HG03159 (cell line): ENCODE measurements around the gene POLR2I.

Experiments used
- ATAC-seq: cut with Tn5 transposase; IDR thresholded peaks from one replicate; pipeline ENCODE4 v1.9.1; 2021; ENCODE audit warnings: mild to moderate bottlenecking, moderate library complexity; ENCODE audit not compliant: unreplicated experiment

The POLR2I gene

GRCh38 chr19:36114721-36115452 lies at the start of gene POLR2I:
Gene POLR2I (minus strand): TSS chr19:36114875. CDS start chr19:36114856, 19 bp downstream.
- ATAC-seq, result peak; percentile 68

DNA sequence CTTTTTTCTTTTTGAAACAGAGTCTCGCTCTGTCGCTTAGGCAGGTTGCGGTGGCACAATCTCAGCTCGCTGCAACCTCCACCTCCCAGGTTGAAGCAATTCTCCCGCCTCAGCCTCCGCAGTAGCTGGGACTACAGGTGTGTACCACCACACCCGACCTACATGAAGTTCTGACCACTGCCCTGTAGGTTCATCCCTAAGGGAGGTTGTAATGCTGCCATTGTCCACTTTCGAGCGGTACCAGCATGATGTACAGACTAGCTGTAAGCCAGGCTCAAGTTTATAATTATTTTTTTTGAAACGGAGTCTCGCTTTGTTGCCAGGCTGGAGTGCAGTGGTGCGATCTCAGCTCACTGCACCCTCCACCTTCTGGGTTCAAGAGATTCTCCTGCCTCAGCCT lies 49.1 kb upstream of the POLR2I start:
- no peak for ATAC-seq

DNA sequence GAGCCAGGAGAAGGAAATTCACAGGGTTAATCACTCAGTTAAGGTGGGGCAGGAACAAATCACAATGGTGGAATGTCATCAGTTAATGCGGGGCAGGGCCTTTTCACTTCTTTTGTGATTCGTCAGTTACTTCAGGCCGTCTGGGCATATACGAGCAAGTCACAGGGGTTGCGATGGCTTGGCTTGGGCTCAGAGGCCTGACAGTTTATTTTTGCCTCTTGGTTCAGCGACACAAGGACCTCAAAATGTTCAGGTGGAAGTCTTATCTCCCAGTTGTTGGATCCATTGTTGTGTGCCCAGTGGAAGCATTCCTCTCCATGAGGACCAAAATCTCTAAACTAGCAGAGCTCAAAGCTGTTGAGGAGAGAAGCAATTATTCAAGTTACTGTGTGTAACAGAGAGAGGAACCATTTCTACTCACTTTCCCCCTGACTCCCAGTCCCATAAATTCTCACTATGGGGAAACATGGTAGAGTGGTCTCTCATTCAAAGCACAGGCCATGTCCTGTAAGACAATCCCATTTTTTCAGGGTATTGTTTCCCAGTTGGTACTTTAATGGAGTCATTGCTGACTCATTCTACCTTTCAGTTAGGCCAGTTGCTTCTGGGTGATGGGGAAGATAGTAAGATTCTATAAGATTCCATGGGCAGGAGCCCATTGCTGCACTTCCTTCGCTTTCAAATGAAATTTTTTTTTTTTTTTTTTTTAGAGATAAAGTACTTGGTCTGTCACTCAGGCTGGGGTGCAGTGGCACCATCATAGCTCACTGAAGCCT lies 46.3 kb upstream of the POLR2I start:
- ATAC-seq, result no peak

DNA sequence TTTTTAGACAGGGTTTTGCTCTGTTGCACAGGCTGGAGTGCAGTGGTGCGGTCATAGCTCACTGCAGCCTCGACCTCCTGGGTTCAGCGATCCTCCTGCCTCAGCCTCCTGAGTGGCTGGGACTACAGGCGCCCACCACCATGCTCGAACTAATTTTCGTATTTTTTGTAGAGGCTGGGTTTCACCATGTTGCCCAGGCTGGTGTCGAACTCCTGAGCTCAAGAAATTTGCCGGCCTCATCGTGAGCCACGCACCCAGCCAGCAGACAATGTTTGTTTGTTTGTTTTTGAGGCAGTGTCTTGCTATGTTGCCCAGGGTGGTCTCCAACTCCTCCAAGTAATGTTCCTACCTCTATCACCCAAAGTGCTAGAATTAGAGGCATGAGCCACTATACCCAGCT lies 38.5 kb upstream of the POLR2I start:
- ATAC-seq, result no peak

DNA sequence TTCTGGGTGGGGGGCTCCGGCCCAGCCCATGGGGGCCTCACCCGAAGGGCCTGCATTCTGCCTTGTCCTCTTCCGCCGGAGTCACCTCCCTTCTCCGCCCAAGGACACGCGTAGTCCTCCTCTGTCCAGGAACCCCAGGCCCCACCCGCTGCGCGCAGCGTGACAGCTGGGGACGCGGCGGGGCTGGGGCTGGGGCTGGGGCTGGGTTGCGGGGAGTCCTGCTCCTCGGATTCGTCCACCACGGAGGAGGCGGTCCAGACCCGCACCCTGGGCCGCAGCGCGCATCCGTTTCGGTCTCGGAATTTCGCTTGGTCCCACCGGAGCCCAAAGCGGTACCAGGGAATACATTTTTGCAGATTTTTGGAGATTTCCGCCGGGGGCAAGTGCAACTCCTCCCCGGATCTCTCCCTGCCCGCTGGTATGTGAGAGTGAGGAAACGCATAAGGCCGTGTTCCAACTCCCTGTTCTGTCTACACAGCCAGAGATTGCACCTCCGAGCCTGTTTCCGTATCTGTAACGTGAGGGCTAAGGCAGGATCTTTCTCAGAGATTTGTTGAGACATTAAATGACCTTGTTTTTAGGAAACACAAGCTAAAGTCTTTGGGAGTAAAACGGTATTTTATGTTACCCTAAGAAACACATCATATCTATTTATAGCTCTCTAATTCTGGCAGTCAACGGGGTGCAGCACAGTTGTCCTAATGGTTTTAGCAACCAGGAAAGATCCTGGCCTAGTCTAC lies 37.8 kb upstream of the POLR2I start, which contains the start of gene COX7A1:
Gene COX7A1 (minus strand): TSS at position 96 of the 740 bp plus-strand sequence. CDS start 40 bp downstream, at position 56.
- no peak for ATAC-seq

DNA sequence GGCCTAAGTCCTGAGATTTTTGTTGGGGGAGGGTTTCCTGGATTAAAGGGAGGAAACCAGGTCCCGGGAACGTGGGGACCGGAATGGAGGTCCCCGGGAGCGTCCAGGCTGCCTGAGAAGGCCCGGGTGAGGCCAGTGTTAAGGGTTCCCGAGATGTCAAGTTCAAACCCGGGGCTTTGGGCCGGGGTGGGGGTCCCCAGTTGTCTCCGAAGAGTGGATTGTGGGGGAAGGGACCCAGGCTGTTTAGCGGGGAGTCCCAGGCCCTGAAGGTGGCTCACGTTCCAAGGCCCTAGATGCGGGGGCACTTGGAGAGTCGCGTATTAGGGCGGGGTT lies 37.3 kb upstream of the POLR2I start:
- ATAC-seq, result no peak

- ATAC-seq, result no peak
Measured at GRCh38 chr19:36151144-36152018, 36.7 kb upstream of the POLR2I start.

DNA sequence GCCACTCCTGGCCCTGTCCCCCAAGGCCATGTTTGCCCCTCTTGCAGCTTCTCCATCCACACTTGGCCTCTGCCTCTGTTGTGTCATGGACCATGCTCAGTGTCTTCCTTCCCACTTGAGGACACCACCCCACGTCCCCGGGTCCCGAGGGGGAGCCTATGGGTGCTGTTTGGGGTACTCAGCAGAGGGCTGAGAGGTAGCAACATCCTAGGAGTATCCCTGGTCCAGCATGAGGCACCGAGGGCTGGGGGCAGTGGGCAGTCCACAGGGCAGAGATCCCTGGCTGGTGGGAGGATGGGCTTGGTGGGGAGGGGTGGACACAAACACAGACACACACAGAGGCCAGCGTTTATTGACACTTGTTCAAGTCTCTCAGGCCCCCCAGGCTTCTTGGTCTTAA lies 35.9 kb upstream of the POLR2I start:
- ATAC-seq, result no peak

GRCh38 chr19:36149673-36150406 lies 35.2 kb upstream of the POLR2I start:
- no peak for ATAC-seq

DNA sequence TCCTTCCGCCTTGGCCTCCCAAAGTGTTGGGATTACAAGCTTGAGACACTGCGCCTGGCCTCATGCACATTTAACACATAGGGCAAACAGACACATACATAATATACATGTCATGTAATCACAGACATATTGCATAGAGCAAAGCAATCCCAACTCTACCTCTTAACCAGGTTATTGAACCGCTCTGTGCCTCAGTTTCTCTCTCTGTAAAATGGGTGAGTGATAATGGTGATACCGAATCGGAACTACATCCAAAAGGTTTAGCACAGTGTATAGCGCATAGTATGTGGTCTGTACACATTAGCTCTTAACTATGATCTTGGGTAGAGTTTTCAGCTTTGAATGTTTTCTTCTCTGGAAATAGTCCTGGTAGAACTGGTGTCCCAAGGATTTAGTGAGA lies 29.9 kb upstream of the POLR2I start:
- ATAC-seq, result no peak

DNA sequence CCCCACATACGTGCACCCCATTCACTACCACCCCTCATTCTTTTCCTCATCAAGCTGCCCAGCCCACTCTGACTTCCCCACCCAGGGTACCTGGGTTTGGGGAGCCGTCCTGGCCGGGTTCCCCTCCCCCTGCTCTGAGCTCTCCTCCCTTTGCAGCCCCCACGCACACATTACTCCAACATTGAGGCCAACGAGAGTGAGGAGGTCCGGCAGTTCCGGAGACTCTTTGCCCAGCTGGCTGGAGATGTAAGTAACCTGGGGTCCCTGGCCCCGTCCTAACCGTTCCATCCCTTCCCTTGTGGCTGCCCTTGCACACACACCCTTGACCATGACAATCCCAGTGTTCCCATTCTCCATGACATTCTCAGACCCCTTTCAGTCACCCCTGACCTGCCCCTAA lies 27.8 kb upstream of the POLR2I start:
- no peak for ATAC-seq

DNA sequence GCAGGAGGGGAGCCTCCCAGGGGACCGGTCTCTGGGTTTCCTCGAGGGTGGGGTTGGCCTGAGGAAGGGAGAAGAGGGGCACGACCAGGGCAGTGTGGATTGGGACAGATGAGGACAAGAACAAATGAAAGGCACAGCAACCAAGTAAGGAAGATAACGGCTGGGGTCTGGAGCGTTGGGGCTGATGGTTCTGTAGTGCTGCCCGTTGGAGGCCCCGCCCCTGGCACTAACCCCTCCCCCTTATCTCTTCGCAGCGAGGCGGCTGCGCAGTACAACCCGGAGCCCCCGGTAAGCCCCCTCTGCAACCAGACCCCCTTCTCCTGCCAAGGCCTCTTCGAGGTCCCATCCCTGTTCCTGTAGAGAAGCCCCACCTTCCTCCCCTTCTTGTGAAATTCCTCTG lies 27.4 kb upstream of the POLR2I start:
- ATAC-seq, result no peak

DNA sequence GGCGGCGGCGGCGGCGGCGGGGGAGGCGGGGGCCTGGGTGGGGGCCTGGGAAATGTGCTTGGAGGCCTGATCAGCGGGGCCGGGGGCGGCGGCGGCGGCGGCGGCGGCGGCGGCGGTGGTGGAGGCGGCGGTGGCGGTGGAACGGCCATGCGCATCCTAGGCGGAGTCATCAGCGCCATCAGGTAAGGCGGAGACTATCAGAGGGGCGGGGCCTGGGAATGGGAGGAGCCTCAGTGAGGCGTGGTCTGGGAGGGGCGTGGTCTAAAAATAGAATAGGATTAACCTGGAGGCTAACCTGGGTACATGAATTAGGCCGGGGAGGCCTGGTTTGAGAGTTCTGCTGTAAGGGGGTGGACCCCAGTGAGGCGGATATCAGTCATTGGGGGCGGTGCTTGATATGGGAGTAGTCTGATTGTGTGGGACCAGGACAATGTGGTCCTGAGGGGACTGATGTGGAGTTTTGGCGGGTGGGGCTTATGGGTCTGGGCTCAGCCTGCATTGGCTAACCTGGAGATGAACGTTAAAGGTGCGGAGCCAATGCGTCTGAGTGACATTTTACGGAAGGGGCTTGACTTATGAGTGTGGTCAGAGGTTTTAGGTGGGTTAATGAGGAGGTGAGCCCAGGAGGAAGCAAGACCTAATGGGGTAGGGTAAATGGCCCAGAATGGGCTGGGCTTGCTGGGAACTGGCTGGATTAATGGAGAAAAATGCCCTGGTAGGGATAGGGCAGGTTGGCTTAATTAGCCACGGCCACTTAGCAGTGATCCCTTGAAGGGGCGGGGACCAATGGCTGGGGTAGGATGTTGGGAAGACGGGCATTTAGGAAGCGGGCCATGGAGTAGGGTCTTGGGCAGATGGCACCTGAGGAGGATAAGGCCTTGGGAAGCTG lies 26.6 kb upstream of the POLR2I start:
- ATAC-seq, result peak; percentile 48

DNA sequence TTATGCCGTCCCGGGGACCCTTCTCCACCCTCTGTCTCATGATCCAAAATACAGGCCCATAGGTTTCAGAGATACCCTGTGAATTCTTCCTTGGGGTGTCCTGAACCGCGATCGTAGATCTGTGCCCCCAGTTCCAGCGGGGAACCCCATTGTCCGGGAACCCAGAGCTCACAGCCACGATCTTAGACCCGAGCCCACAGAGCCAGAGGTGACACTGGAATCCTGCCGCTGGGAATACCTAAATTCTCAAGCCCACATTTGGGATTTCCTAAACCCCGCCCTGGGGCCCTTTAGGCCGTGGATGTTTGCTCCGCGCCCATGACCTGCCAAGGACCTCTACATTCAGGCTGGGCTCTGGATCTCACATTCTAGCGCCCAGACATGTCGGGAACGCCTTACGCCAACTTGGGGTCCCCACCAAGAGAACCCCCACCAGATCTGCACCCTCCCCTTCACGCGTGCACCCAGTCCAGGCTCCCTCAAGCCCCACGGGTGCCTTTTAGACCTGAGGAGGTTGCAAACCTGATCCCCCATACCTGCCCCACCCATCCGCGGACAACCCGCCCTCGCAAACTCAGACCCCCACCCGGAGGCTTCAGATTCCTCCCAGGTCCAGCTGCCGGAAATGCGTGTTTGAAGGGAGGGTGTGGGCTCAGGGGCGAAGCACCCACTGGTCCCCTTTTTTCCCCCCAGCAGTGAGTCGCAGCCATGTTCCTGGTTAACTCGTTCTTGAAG lies 25.8 kb upstream of the POLR2I start:
- peak; percentile 21 for ATAC-seq

- peak; percentile 69 for ATAC-seq
Measured at GRCh38 chr19:36139473-36140303, 25.0 kb upstream of the POLR2I start, which contains the start of gene CAPNS1. Gene CAPNS1 (plus strand): TSS chr19:36140066. CDS start chr19:36141012, 946 bp downstream.

DNA sequence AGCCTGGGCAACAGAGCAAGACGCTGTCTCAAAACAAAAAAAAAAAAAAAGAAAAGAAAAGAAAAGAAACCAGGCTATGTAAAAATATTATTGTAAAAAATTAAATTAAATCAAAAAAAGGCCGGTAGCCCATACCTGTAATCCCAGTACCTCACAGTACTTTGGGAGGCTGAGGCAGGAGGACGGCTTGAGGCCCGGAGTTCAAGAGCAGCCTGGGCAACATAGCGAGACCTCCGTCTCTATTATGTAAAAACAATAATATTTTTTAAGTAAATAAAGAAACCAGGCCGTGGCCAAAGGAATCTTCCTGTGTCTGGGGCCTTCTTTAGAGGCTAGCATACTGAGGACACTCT lies 24.4 kb upstream of the POLR2I start:
- ATAC-seq, result no peak

GRCh38 chr19:36136964-36137686 lies 22.4 kb upstream of the POLR2I start:
- ATAC-seq, result no peak
